Sigmoid colon (tissue), 7 donors: ENCODE results near the gene NOL3. TPM values are rescaled to one million over a fixed set of nuclear protein-coding genes. Genes with fewer than 3 reads are reported as not detected.
A peak's percentile ranks its signal among the peaks of the same experiment; 100 is the strongest.

Experiments used
- DNase-seq: peaks from one replicate; pipeline ENCODE4 v3.0.0-alpha.2; 2019
- H3K27ac ChIP-seq, 4 donors: fragments of 200-600 bp; sonication (generic); one replicate each; pipeline ENCODE4 v1.5.1; 2016 to 2019; ENCODE audit warnings: mild to moderate bottlenecking in 1 of 4
- H3K27me3 ChIP-seq, 3 donors: fragments of 200-600 bp; sonication (generic); one replicate each; pipeline ENCODE4 v1.5.1; 2019; ENCODE audit warnings: mild to moderate bottlenecking in 1 of 3
- H3K36me3 ChIP-seq, 4 donors: fragments of 200-600 bp; sonication (generic); one replicate each; pipeline ENCODE4 v1.5.1; 2016 to 2019
- H3K4me1 ChIP-seq, 4 donors: fragments of 200-600 bp; sonication (generic); one replicate each; pipeline ENCODE4 v1.5.1; 2017 to 2019
- H3K4me3 ChIP-seq, 4 donors: fragments of 200-600 bp; sonication (generic); one replicate each; pipeline ENCODE4 v1.5.1; 2017 to 2019; ENCODE audit warnings: mild to moderate bottlenecking in 2 of 4, moderate library complexity in 1 of 4
- H3K9me3 ChIP-seq, 4 donors: fragments of 200-600 bp in 3 of 4; sonication (generic) in 3 of 4; one replicate each; pipeline versions ENCODE4 v1.5.1 to v1.6.1; 2013 to 2019
- EP300 ChIP-seq, 4 donors: sonication (generic); formaldehyde crosslinking; IDR thresholded peaks; one replicate each; pipeline ENCODE4 v1.6.1; 2017; ENCODE audit warnings: antibody characterized with exemption in 4 of 4
- POLR2A ChIP-seq, 2 donors: fragments of 450-650 bp; IDR thresholded peaks; one replicate each; pipeline ENCODE4 v1.6.1; 2016; ENCODE audit warnings: antibody characterized with exemption in 2 of 2, mild to moderate bottlenecking in 2 of 2, moderate library complexity in 2 of 2
- POLR2AphosphoS5 ChIP-seq, 4 donors: sonication (generic); formaldehyde crosslinking; IDR thresholded peaks; one replicate each; pipeline ENCODE4 v1.6.1; 2017; ENCODE audit warnings: antibody characterized with exemption in 4 of 4
- WGBS, 2 donors: extraction: QIAGEN DNeasy Blood & Tissue Kit; methylation state at CpG; one replicate each; pipeline ENCODE4 v1.1.7; 2013; 5-methylcytosine and 5-hydroxymethylcytosine counted together
- intact Hi-C: fragments of 100-400 bp; cut with DNase I; formaldehyde crosslinking; loops from one replicate; pipeline ENCODE4 v1.15.1; 2023
- polyA plus RNA-seq, 3 donors: library from polyadenylated mRNA; stranded (reverse); fragments of 200-250 nt; gene quantifications; one replicate each; pipeline ENCODE4 v1.2.3, GENCODE V29; 2013
- total RNA-seq, 4 donors: library from RNA; depleted of rRNA; stranded (reverse); fragments of >200 nt; gene quantifications; one replicate each; pipeline ENCODE4 v1.1.0, GENCODE V29; 2016
- TF ChIP-seq, protein P1 (sequence below), 4 experiments: fragments of 450-650 bp in 3 of 4; fragments of 200-600 bp in 1 of 4; IDR thresholded peaks; one replicate each; pipeline ENCODE4 v1.5.1; 2016 to 2019; ENCODE audit warnings: antibody characterized with exemption in 4 of 4, mild to moderate bottlenecking in 3 of 4, moderate library complexity in 2 of 4
- donor health status: healthy with polysubstance abuse.
- donor health status: Bipolar disorder and iron deficiency.
- donor health status: healthy.

The NOL3 gene
- total and polyA plus RNA-seq, 7 donors: 12.7 to 36.7 (median 23.9) TPM

GRCh38 chr16:67185651-67186134 lies 15.4 kb downstream of the NOL3 start:
- no peaks in the 10 kb centered on the region for H3K36me3 ChIP-seq
- DNase-seq: no peak
- peak overlapping the region in 2 of 4 donors; percentile 2 to 73 for H3K4me3 ChIP-seq
- H3K27ac ChIP-seq: no peak overlapping the region
- intact Hi-C loops: loop anchor here (1.0 kb wide), 2 partner anchors 30 to 207 kb away; no protein-coding TSS in a partner anchor
- H3K4me1 ChIP-seq: peaks cover 0 to 38% (median 31%) of the 10 kb centered on the region in 4 donors
- 8 to 11% methylated on average over 12 of the region's 12 CpGs for WGBS, 2 donors
- H3K9me3 ChIP-seq: no peaks in the 10 kb centered on the region
- TF ChIP-seq, protein P1, sequence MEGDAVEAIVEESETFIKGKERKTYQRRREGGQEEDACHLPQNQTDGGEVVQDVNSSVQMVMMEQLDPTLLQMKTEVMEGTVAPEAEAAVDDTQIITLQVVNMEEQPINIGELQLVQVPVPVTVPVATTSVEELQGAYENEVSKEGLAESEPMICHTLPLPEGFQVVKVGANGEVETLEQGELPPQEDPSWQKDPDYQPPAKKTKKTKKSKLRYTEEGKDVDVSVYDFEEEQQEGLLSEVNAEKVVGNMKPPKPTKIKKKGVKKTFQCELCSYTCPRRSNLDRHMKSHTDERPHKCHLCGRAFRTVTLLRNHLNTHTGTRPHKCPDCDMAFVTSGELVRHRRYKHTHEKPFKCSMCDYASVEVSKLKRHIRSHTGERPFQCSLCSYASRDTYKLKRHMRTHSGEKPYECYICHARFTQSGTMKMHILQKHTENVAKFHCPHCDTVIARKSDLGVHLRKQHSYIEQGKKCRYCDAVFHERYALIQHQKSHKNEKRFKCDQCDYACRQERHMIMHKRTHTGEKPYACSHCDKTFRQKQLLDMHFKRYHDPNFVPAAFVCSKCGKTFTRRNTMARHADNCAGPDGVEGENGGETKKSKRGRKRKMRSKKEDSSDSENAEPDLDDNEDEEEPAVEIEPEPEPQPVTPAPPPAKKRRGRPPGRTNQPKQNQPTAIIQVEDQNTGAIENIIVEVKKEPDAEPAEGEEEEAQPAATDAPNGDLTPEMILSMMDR (IDR thresholded peaks at IDR 0.05): peak in 1 of 4 experiments; percentile 4
- no peak for TF ChIP-seq POLR2AphosphoS5 (IDR thresholded peaks at IDR 0.05)
- no peaks in the 10 kb centered on the region for H3K27me3 ChIP-seq

- TF ChIP-seq POLR2AphosphoS5 (IDR thresholded peaks at IDR 0.05) (no peak), EP300 (IDR thresholded peaks at IDR 0.05) (no peak), POLR2A (IDR thresholded peaks at IDR 0.05) (no peak)
- TF ChIP-seq, protein P1 (IDR thresholded peaks at IDR 0.05): no peak
- intact Hi-C loops: no loop called here
- Histone ChIP-seq H3K27ac (no peak overlapping the region), H3K4me1 (peaks cover 0 to 35% (median 32%) of the 10 kb centered on the region in 4 donors), H3K27me3 (no peaks in the 10 kb centered on the region), H3K9me3 (no peaks in the 10 kb centered on the region), H3K36me3 (no peaks in the 10 kb centered on the region), H3K4me3 (no peak overlapping the region)
- 72 to 80% methylated on average over 5 of the region's 5 CpGs for WGBS, 2 donors
- no peak for DNase-seq
Measured at GRCh38 chr16:67186550-67186950, 16.2 kb downstream of the NOL3 start.

- H3K4me3 ChIP-seq: no peak overlapping the region
- DNase-seq: no peak
- H3K36me3 ChIP-seq: no peaks in the 10 kb centered on the region
- H3K27me3 ChIP-seq: no peaks in the 10 kb centered on the region
- 89 to 92% methylated on average over 26 of the region's 26 CpGs for WGBS, 2 donors
- no peak overlapping the region for H3K27ac ChIP-seq
- no peaks in the 10 kb centered on the region for H3K9me3 ChIP-seq
- no peak for TF ChIP-seq POLR2AphosphoS5 (IDR thresholded peaks at IDR 0.05)
- TF ChIP-seq, protein P1 (IDR thresholded peaks at IDR 0.05): no peak
- TF ChIP-seq EP300 (IDR thresholded peaks at IDR 0.05): no peak
- no peak for TF ChIP-seq POLR2A (IDR thresholded peaks at IDR 0.05)
- intact Hi-C loops: no loop called here
- peaks cover 0 to 35% (median 33%) of the 10 kb centered on the region in 4 donors for H3K4me1 ChIP-seq
Measured at GRCh38 chr16:67187175-67187890, 17.0 kb downstream of the NOL3 start.

DNA sequence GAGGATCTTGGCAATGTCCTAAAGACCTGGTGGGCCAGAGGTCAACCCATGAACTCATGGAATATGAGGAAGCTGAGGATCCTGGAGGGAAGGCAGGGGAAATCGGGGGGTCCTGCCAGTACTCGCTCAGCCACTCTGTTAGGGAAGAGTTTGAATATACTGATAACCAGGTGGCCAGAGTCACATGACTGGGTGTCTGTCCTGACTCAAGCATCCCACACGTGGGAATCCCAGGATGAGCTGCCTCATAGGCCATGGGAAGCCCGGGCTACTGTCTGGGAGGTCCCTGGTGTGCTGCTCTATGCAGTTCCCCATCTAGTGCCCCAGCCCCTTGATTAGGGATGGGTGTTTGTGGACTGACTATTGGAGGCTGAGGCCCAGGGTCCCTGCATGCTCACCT lies 18.0 kb downstream of the NOL3 start:
- TF ChIP-seq, protein P1 (IDR thresholded peaks at IDR 0.05): no peak
- no peak for TF ChIP-seq EP300 (IDR thresholded peaks at IDR 0.05)
- TF ChIP-seq POLR2AphosphoS5 (IDR thresholded peaks at IDR 0.05): no peak
- TF ChIP-seq POLR2A (IDR thresholded peaks at IDR 0.05): no peak
- intact Hi-C loops: no loop called here

More for the DNA sequence above, 18.0 kb downstream of the NOL3 start:
- H3K4me1 ChIP-seq: peaks cover 1 to 36% (median 35%) of the 10 kb centered on the region in 4 donors
- no peak overlapping the region for H3K4me3 ChIP-seq
- DNase-seq: no peak
- H3K27ac ChIP-seq: no peak overlapping the region
- H3K27me3 ChIP-seq: no peaks in the 10 kb centered on the region
- peaks cover 0 to 1% (median 0%) of the 10 kb centered on the region in 4 donors for H3K36me3 ChIP-seq
- WGBS, 2 donors: 82 to 86% methylated on average over 4 of the region's 4 CpGs
- no peaks in the 10 kb centered on the region for H3K9me3 ChIP-seq
